Thyroid gland (tissue), 4 donors: ENCODE measurements around the gene ATP1A4.

ENCODE experiments used
- POLR2A ChIP-seq, 2 donors: fragments of 450-650 bp; IDR thresholded peaks; one replicate each; pipeline ENCODE4 v1.6.1; 2017; ENCODE audit warnings: antibody characterized with exemption in 2 of 2, mild to moderate bottlenecking in 2 of 2, moderate library complexity in 1 of 2
- TF ChIP-seq, protein P1 (sequence below), 6 experiments: fragments of 200-600 bp in 3 of 6; fragments of 450-650 bp in 3 of 6; sonication (generic) in 3 of 6; IDR thresholded peaks; one replicate each; pipeline ENCODE4 v1.5.1; 2016 to 2019; ENCODE audit warnings: antibody characterized with exemption in 6 of 6, mild to moderate bottlenecking in 2 of 6, inconsistent platforms in 1 of 6, moderate library complexity in 1 of 6

DNA sequence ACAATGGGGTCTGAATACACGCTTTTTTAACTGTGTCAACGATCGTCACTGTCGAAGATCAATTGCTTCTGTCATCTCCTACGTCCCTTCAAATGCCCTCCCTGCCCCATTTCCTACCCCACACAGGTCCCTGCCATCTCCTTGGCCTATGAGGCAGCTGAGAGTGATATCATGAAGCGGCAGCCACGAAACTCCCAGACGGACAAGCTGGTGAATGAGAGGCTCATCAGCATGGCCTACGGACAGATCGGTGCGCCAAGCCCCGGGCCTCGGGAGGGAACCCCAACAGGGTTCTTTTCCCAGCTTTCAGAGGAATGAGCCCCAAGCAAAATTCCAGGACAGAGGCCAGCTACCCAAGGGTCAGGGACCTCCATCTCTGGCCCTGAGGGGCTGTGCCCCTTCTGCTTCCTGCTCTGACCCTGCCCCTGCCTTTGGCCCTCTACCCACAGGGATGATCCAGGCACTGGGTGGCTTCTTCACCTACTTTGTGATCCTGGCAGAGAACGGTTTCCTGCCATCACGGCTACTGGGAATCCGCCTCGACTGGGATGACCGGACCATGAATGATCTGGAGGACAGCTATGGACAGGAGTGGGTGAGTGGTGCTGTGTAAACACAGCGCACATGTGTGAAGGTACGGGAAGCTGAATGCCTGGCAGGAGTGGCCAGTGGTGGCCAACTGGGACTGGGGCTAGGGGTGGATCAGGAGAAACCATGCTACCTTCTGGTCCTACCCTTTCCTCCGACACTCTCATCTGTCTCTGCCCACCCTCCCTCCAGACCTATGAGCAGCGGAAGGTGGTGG is 15.1 kb upstream of the ATP1A4 start:
- TF ChIP-seq, protein P1, sequence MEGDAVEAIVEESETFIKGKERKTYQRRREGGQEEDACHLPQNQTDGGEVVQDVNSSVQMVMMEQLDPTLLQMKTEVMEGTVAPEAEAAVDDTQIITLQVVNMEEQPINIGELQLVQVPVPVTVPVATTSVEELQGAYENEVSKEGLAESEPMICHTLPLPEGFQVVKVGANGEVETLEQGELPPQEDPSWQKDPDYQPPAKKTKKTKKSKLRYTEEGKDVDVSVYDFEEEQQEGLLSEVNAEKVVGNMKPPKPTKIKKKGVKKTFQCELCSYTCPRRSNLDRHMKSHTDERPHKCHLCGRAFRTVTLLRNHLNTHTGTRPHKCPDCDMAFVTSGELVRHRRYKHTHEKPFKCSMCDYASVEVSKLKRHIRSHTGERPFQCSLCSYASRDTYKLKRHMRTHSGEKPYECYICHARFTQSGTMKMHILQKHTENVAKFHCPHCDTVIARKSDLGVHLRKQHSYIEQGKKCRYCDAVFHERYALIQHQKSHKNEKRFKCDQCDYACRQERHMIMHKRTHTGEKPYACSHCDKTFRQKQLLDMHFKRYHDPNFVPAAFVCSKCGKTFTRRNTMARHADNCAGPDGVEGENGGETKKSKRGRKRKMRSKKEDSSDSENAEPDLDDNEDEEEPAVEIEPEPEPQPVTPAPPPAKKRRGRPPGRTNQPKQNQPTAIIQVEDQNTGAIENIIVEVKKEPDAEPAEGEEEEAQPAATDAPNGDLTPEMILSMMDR (IDR thresholded peaks at IDR 0.05), result no peak
- TF ChIP-seq POLR2A (IDR thresholded peaks at IDR 0.05), result no peak
